GM21423 (cell line): ENCODE data around the gene GFAP.
A peak's percentile ranks its signal among the peaks of the same experiment; 100 is the strongest.

ENCODE experiments used
- ATAC-seq: cut with Tn5 transposase; IDR thresholded peaks from one replicate; pipeline ENCODE4 v1.9.1; 2021; ENCODE audit warnings: mild to moderate bottlenecking, moderate library complexity; ENCODE audit not compliant: unreplicated experiment

The GFAP gene

DNA sequence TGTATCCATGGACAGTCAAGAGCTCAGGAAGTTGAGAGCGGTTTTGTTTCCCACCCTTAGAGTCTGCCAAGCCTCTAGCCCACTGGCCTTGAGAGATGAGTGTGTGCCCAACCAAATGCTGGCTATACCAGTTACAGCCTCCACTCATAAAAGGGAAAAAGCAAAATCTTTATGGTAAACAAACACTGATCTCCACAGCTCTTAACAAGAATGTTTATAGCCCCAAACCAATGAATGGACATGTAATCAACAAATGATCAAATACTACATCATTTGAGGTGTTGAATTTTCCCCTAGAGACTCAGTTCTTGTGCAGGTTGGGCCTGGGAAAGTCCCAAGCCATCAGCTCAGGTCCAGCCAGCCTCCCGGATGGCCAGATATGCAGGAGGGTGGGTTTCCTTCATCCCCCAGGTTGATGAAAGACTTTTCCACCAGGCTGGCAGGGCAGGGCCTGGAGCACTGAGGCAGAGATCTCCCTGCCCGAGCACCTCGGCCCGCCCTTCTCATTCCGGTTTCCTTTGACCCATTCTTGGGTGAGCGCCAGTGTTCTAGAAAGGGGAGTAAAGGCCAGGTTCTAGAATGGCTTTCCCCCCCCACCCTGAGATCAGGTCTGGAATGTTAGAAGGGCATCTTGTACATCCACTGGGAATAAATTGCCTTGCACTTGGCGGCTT is 12.2 kb downstream of the GFAP start:
- no peak for ATAC-seq

DNA sequence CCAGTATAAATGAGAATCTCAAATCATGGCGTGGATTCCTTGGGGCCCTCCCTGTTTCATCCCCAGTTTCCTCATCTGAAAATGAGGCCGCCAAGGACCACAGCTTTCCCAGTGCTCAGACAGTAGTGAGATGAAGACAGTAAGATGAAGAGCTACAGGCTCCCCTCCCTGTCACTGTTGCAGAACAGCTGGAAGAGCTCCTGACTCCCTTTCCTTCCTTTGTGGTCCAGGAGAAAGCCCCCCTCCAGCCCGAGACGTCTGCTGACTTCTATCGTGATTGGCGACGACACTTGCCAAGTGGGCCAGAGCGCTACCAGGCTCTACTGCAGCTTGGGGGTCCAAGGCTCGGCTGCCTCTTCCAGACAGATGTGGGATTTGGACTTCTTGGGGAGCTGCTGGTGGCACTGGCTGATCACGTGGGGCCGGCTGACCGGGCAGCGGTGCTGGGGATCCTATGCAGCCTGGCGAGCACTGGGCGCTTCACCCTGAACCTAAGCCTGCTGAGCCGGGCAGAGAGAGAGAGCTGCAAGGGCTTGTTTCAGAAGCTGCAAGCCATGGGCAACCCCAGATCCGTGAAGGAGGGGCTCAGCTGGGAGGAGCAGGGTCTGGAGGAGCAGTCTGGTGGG is 13.1 kb downstream of the GFAP start:
- ATAC-seq: no peak

DNA sequence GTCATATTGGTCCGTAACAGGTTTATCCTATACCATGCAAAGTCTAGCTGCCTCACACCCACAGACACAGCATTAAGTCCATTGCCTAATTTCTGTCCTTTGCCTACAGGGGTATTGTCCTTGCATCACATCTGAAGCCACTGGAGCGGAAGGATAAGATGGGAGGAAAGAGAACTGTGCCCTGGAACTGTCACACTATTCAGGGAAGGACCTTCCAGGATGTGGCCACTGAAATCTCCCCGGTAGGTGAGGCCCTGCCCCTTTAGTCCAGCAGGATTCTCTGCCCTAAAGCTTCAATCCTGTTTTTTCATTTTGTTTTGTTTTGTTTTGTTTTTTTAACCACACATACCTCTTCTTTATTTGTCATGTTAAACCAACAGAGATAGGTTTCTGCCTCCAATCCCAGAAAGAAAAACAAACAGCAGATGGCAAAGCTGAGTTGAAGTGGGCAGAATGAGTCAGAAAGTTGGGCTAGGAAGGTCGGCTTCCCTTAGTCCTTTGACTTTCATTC is 13.8 kb downstream of the GFAP start:
- no peak for ATAC-seq

DNA sequence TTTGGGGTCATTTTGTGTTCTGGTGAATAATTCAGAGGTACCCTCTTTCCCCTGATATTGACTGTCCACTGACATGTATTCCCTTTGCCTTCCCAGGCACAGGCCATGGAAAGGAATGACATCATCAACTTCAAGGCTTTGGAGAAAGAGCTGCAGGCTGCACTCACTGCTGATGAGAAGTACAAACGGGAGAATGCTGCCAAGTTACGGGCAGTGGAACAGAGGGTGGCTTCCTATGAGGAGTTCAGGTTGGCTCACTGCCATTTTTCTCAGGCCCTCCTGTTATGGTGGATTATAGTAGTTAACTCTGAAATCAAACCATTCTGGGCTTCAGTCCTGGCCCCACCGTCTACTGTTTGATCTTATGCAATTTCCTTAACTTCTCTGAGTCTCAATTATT is 14.4 kb downstream of the GFAP start:
- no peak for ATAC-seq

DNA sequence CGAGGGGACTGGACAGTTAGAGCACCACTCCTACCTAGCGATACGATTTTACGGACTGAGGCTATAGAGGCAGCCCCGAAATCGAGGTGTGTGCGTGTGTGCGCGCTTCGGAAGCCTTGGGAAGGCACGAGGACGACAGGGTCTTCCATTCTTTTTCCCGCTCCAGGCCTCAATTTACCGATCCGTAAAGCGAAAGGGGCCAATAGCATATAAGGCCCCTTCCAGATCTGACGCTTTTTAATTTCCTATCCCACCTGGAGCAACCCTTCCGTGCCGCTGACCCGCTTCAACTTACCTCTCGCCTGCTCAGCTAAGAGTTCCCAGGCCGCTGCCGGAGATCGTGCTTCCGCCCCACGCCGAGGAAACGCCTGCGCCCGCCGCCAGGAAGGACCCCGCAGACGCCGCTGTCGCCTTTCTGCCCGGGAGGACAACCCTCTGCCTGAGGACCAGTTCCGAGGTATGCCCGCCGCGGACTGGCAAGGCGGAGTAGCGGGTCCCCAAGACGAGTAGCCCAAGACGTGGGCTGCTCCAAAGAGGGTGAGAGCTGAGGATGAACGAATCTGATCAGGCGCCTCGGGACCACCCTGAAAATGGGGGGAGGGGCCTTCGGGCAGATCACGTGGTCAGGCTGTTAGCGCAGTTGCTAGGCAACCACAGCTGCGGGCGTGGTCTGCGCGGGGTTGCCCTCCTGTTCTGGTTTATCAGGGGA is 16.1 kb downstream of the GFAP start, which contains the start of gene EFTUD2:
TSS of gene EFTUD2 (minus strand) at position 372 of the 709 bp plus-strand sequence. CDS start 4,924 bp downstream, outside the sequence.
- peak; percentile 71 for ATAC-seq

DNA sequence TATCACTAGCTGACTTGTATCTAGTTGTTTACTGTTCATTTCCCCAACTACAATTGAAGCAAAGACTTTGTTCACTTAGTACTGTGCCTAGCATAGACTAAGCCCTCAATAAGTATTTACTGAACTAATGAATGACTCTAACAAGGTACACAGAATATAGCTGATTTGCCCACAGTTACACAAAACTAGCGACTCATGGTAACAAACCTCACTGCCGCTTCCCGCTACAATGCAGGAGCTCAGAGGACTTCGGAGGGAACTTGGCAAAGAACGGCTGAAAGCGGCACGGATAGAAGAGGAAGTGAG is 16.6 kb downstream of the GFAP start:
- no peak for ATAC-seq

DNA sequence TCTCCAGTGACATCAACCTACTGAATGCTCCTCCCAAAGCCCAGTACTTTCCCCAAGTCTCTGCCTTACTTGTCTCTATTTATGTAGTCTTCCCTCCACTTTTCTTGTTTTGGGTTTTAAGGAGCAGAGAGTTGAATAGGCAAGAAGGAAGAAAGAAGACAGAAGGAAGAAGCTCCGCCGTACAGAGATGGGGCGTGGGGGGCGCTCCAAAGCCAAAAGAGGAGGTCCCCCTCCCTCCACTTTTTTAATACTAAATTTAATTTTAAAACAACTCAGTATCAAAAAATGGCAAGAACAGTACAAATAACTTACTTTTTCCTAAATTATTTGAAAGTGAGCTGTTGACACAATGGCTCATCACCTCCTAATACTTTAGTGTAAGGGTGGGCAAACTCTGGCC is 20.7 kb downstream of the GFAP start:
- ATAC-seq: no peak

DNA sequence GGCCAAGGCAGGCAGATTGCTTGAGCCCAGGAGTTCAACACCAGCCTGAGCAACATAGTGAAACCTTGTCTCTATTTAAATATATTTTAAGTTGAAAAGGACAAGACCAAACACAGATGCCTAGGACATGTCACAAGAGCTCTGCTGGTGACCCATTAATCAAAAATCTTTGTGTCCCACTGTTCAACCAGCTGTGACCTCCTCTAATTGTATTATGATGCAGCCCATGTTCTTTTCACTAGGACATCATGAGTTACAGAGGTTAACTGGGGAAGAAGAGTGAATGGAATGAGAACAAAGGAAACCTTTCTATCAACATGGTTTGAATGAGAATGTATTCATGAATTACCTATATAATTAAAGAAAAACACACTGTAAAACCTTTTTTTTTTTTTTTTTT is 23.1 kb downstream of the GFAP start:
- no peak for ATAC-seq

DNA sequence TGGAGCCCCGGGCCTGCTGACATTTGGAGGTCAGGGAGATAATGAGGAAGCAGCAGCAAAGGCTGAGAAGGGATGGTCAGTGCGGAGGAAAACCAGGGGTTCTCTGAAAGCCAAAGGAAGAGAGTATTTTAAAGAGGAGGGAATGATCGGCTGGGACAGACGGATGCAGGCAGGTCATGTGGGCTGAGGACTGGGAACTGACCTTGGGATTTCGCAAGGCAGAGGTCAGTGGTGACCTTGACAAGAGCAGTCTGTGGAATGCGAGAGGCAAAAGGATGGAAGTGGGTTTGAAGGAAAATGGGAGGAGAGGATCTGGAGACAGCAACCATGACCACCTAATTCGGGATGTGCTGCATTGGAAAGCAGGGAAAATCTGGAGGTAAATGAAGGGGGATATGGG is 26.3 kb downstream of the GFAP start:
- no peak for ATAC-seq

DNA sequence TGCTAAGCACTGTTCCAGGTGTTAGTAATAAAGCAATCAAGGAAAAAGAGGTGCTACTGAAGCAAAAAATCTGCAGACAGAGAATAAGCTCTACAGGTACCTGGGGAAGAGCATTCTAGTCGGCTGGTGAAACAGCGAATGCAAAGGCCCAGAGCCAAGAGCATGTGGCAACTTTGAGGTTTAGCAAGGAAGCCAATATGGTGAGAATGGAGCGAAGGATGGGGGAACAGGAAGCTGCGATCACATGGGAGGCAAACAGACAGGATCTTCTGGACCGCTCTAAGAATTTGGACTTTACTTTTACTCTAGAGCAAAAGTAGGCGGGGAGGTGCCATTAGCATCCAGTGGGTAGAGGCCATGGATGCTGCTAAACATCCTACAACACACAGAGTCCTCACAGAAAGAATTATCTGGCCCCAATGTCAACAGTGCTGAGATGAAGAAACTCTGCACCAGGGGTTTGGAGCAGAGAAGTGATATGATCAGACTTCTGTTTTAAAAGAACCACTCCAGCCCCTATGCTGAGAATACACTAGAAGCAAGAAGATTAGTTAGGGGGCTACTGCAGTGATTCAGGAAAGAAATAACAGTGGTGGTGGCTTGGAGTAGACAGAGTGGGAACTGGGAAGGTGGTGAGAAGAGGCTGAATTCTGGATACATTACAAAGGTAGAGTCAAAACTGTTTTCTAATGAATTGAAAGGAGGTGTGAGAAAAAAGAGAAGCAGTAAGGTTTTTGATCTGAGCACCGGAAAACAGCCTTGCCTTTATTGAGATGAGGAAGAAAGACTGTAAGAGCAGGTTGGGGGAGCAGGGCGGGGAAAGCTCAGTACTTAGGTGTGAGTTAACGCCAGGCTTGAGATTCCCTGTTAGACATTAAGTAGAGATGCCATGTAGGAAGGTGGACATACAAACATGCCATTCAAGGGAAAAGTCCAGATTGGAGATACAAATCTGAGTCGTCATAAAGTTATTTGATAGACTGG is 27.0 kb downstream of the GFAP start:
- ATAC-seq: no peak

DNA sequence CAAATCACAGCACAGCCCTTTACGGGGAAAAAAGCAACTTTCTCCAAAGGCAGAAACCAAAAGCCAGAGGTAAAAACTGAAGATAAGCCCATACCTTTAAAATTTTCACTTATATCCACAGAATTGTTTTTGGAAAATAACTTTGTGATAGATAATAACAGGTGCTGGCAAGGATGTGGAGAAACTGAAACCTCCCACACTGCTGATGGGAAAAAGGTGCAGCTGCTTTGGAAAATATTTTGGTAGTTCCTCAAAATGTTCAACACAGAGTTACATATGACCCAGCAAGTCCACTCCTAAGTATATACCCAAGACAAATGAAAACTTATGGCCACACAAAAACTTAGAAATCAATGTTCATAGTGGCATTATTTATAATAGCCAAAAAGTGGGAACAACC is 28.3 kb downstream of the GFAP start:
- no peak for ATAC-seq

DNA sequence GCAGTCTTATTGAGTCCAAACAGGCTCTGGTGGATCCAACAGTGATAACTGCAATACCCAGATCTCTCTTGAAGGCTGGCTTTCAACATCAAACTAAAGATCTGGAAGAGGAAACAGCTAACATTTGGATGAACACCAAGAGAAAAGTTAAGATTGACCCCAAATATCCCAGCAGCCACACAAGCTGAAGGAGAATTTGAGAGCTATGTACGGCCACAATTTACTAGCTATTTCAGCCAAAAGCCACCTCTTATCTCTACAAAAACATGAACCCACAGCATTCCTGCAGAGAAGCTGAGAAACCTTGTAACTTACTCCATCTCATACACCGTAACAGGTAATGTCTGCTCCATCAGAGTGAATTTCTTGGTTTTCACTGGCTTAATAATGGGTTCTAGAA is 30.4 kb downstream of the GFAP start:
- no peak for ATAC-seq

DNA sequence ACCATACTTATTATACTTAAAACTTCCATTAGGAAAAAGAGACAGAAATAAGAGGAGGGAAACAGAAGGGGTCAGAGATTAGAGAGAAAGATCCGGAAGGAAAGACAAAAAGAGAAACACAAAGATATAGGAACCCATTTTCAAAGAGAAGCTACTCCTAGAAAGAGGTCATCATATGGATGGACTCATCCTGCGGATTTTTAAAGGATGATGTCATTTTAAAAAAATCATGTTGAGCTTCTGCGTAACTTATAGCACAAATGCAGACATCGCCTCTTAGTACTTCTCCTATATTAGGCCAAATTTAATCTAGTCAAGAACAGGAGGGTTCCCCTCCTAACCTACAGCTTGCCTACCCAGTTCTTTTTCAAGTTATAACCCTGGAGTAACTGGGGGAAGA is 34.2 kb downstream of the GFAP start:
- ATAC-seq: no peak

DNA sequence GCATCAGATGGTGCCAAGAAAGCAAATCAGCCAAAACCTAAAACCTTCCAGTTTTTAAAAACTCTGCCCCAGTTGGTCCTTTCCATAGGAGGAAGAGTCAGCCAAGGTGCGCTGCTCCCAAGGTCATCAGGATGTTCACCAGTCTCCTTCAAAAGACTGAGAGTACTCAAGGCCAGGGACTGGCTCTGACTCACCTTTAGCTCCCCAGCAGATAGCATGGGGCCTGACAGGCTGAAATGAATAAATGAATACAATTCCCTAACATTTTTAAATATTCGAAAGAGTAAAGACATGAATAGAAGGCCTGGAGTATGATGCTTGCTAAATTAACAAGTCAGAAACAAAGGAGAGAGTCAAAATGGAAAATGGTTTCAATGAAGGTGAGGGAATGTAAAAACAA is 35.2 kb downstream of the GFAP start:
- no peak for ATAC-seq

DNA sequence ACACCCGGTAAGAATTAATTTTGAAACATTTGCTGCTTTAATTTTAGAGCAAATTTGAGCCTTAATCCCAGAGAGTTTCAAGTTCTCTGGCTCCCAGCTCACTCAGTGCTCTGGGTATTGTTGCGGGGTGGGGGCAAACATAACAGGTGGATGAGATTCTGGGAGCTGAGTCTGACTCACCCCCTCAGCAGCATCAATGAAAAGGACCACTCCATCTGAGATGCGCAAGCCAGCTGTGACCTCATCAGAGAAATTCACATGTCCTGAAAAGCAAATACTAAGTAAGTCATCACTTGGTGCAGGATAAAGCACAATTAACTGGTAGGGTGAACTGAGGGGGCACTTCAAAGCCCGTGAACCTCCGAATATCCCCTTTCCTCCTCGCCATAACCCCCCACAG is 35.9 kb downstream of the GFAP start:
- no peak for ATAC-seq

DNA sequence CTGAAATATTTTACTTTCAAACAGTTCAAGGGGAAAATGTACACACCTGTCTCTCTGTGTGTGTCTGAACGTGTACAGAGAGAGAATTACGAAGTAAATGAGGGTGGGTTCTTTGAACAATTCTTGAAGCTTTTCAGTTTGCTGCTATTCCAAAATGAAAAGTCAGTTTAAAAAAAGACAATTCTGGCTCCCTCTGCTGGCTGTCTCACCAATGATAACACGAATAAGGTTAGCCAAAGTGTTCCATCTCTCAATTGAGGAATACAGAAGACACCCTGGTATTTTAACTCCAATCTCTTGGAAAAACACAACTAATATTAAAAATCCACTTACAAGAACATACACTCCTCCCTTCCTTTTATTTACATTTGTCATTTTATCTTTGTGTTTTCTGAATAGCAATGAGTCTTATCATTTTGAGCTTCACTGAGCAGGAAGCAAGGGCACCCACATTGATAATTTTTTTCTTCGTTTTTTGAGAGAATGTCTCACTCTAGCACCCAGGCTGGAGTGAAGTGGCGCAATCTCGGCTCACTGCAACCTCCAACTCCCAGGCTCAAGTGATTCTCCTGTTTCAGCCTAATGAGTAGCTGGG is 36.6 kb downstream of the GFAP start:
- ATAC-seq: no peak

DNA sequence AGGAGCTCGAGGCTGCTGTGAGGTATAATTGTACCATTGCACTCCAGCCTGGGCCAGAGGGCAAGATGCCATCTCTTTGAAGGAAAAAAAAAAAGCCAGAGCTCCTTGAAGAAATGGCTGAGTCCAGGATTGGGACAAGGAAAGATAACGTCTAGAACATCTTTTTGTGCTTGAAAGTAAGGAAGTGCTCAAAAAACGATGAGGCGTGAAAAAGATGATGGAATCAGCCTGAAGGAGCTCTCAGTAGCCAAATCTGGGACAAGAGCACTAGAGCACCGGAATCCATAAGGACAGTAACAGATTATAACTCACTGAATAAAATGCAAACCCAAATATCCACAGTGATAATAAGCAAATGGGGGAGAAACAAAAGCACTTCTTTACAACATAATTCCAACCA is 38.2 kb downstream of the GFAP start:
- ATAC-seq: no peak

DNA sequence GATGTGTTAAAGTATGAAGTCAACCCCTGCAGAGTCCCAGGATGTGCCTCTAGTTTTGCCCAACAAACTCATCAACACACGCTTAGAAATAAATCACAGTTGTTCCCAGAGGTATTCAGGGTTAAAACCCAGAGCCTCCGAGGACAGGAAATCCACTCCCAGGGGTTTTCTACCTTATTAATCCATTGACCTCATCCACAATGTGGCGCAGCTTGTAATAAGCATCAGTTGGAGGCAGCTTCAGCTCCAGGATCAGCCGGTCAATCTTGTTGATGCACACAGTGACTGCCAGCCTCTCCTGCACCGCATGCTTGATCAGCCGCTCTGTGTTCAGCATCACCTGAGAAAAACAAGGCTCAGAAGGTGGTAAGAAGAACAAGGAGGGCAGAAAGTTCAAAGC is 39.5 kb downstream of the GFAP start:
- no peak for ATAC-seq

DNA sequence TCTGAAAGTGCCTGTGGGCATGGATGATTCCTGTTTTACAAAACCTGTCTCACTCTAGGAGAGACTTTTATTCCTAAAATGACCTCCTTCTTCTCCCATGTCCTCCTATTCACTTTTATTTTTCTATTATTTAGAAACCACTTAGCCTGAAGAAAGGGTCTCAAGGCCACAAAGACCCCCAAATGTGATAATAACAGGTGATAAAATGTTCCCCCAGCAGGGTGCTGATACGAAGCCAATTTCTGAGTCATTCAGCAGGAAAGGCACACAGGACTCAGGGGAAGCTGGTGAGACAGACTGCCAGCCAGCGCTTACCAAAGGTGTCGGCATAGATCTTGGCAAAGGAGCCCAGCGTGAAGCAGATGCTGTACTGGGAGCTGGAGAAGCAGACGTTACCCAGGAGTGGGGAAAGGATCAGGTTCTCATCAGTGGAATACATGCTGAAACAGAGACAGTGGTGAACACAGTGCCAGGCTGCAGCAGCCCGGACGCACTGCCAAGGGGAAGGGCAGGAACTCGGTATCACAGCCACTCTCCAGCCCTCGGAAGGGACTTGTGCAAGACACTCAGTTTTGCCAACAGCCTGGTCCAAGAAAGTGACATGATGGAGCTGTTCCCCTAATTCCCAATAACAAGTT is 43.0 kb downstream of the GFAP start:
- ATAC-seq: no peak

DNA sequence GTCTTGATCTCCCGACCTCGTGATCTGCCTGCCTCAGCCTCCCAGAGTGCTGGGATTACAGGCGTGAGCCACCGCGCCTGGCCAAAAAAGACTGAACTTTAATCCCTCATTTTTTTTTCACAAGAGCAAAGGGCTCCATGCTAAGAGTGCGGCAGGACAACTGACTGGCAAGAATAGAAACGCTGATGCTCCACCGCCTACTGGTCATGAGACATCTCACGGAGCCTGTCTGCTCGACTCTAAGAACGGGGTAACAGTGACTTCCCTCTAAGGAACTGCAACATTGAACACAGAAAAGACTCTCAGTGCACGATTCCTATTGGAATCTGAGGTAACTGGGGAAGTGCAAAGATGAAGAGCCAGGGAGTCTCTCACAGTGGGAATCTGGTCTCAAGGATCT is 43.7 kb downstream of the GFAP start:
- no peak for ATAC-seq
